HG03457 (cell line): ENCODE measurements around the gene SERPINB1.
"Not testable (repeated sequence)": the region's sequence is repeated elsewhere in the genome, so short reads cannot be mapped to it uniquely, and the experiment has no call there.

Source experiments
- ATAC-seq: cut with Tn5 transposase; IDR thresholded peaks from one replicate; pipeline ENCODE4 v1.9.1; 2021; ENCODE audit warnings: moderate number of reproducible peaks; ENCODE audit not compliant: unreplicated experiment

The SERPINB1 gene

DNA sequence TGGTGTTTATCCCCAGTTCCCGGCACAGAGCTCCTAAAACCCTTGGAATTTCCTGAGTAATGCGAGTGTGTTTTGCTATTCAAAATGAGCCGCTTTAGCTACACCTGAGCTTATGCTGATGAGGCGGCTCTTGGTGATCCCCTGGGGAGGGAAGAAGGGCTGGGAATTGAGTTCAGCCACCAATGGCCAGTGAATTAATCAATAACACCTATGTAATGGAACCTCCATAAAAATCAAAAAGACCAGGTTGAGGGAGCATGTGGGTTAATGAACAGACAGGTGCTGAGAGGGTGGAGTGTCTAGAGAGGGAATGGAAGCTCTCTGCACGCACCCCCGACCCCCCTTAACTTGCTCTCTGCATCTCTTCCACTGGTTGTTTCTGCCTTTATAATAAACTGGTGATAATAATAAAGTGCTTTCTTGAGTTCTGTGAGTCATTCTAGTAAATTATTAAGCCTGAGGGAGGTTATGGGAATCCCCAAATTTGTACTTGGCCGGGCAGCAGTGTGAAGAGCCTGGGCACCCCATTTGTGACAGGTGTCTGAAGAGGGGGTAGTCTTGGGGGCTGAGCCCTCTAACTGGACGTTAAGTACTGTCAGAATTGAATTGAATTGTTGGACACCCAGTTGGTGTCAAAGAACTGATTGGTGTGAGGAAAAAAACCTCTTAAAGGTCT, 24.6 kb upstream of the SERPINB1 start:
- peak; percentile 35 for ATAC-seq

DNA sequence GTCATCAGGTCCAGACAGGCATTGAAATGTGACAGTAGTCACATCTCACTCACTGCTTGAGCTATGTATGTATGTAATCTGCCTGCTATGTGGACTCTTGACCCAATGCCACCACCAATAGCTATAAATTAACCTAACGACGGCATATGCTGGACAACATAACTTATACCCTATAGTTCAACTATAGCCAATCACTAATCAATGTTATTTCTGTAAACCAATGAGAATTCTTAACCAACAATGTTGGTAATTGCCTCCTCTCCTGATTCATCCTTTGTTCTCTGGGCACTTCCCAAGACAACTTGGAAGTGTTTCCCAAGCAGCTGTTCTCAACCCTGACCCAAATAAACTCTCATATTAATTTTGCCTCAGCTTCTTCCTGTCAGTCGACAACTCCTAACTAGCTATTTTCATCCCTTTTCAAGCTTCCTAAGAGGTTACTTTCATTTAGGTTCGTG, 24.1 kb upstream of the SERPINB1 start:
- ATAC-seq = no peak

DNA sequence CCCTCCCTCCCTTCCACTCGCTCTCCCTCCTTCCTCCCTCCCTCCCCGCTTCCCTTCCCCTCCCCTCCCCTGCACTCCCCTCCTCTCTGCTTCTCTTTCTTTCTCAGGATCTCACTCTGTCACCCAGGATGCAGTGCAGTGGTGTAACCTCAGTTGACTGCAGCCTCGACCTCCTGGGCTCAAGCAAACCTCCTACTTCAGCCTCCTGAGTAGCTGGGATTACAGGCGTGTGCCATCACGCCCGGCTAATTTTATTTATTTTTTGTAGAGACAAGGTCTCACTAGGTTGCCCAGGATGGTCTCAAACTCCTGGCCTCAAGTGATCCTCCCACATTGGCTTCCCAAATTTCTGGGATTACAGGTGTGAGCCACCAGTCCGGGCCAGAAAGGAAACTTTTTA, 23.6 kb upstream of the SERPINB1 start:
- ATAC-seq = no peak

DNA sequence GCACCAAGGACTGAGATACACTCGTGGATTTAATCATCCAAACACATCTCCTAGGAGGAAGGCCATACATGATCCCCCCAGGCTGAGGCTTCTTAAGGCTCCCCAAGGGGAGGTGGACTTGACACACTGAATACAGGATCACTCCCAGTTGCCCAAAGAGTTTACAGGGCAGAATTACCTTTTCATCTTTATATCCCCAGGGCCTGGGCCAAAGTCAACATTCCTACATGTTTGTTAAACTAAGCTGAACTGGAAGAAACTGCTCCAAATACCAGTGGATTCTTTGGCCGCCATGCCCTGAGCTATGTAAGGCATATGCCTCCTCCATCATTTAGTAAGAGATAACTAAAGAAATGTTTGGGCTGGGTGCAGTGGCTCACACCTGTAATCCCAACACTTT, 22.2 kb upstream of the SERPINB1 start:
- no peak for ATAC-seq

DNA sequence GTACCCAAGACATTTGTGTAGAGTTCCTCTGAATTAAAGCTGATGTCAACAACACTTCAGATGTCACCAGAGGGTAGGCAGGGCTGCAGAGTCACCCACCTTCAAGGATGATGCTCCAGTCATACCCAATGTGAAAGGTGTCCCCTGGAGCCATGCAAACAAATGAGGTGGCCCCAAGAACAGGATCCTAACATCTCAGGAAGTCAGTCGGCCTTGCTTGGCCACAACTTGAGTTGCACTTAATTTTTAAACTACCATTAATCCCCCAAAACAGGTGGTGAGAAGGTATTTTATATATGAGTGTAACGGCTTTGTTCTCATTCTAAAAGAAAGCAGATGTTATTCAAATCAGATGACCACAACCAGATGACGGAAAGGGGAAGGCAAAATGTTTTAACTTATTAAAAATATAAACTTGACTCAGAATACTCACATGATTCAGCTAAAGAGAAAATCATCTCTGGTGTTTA, 21.1 kb upstream of the SERPINB1 start:
- peak; percentile 39 for ATAC-seq

DNA sequence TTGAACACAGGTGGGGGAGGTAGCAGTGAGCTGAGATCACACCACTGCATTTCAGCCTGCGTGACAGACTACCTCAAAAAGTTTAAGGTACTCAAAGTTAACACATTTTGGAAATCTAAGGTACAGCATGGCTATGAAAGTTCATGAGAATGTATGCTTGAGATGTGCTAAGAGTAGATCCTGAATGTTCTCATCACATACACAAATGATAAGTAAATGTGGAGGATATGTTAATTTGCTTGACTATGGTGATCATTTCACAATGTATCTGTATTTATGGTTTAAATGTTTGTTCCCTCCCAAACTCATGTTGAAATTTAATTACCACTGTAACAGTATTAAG, 20.1 kb upstream of the SERPINB1 start:
- no peak for ATAC-seq

DNA sequence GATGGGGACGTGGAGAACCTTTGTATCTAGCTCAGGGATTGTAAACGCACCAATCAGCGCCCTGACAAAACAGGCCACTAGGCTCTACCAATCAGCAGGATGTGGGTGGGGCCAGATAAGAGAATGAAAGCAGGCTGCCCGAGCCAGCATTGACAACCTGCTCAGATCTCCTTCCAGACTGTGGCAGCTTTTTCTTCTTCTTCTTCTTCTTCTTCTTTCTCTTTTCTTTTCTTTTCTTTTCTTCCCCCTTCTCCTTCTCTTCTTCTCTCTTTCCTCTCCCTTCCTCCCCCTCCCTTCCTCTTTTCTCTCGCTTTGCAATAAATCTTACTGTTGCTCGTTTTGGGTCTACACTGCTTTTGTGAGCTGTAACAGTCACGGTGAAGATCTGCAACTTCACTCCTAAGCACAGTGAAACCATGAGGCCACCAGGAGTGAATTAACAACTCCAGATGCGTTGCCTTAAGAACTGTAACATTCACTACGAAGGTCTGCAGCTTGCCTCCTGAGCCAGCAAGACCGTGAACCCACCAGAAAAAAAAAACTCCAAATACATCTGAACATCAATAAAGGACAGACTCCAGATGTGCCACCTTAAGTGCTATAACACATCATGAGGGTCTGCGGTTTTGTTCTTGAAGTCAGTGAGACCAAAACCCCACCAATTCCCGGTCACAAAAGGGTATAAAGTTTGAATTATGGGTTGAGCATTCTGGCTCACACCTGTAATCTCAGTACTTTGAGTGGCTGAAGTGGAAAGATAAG, 19.6 kb upstream of the SERPINB1 start:
- no peak for ATAC-seq

DNA sequence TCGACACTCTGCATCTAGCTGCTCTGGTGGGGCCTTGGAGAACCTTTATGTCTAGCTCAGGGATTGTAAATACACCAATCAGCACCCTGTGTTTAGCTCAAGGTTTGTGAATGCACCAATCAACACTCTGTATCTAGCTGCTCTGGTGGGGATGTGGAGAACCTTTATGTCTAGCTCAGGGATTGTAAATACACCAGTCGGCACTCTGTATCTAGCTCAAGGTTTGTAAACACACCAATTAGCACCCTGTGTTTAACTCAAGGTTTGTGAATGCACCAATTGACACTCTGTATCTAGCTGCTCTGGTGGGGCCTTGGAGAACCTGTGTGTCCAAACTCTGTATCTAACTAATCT, 19.0 kb upstream of the SERPINB1 start:
- not testable (repeated sequence) for ATAC-seq

DNA sequence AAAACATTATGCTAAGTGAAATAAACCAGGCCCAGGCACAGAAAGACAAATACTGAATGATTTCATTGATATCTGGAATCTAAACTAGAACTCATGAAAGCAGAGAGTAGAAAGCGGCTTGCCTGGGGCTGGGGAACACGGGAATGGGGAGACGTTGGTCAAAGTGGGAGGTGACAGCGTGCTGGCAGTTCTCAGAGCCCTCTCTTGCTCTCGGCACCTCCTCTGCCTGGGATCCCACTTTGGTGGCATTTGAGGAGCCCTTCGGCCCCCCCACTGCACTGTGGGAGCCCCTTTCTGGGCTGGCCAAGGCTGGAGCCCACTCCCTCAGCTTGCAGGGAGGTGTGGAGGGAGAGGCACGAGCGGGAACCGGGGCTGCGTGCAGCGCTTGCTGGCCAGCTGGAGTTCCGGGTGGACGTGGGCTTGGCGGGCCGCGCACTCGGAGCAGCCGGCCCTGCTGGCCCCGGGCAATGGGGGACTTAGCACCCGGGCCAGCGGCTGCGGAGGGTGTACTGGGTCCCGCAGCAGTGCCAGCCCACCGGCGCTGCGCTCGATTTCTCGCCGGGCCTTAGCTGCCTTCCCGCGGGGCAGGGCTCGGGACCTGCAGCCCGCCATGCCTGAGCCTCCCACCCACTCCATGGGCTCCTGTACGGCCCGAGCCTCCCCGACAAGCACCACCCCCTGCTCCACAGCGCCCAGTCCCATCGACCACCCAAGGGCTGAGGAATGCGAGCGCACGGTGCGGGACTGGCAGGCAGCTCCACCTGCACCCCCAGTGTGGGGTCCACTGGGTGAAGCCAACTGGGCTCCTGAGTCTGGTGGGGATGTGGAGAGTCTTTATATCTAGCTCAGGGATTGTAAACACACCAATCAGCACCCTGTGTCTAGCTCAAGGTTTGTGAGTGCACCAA, 18.4 kb upstream of the SERPINB1 start:
- ATAC-seq = not testable (repeated sequence)

DNA sequence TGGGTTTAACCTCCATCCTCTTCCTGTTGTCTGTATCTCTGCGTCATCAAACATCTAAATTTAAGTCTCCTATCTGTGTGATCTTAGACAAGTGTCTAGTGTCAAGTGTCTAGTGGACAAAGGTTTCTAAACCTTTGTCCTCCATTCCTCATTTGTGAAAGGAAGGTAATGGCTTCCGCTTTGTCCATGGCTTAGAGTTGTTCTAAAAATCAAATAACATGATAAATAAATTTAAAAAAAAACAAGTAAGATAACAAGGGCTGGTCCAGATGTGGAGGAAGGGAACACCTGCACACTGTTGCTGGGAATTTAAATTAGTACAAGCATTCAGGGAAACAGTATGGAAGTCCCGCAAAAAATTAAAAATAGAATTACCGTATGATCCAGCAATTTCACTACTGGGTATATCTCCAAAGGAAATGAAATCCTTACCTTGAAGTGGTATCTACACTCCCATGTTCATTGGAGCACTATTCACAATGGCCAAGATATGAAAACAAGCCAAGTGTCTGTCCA, 17.6 kb upstream of the SERPINB1 start:
- no peak for ATAC-seq

DNA sequence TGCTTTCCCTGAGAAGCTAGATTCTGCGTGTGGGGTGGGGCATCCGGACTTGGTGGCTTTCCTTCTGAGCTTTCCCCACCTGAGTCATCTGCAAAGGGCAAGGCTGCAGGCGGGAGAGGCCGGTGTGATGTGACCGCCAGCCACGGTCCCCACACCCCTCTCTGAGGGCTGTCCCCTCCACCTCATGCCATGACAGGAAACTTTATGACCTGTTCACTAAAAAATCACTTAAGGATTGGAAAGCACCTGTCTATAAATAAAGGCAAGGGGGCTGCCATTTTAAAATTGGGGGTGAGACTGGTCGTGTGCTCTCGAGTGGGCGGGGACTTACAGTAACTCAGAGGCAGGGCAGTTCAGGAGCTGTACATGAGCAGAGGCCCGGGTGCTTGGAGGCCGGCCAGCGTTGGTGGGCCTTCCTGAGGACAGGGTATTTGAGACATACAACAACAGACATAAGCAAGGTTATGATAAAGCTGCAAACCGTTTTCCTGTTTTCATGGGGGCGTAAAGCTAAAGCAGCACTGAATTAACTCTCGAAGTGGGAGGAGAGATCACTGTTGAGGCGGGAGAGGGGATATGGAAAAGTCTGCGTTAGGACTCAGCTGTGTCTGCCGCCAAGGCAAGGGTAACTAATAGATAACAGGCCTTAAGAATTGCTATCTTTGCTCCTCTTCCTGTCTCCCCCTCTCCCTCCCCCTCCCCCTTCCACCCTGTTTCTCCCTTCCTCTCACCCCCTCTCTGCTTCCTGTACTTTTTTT, 16.1 kb upstream of the SERPINB1 start:
- ATAC-seq = peak; percentile 48

DNA sequence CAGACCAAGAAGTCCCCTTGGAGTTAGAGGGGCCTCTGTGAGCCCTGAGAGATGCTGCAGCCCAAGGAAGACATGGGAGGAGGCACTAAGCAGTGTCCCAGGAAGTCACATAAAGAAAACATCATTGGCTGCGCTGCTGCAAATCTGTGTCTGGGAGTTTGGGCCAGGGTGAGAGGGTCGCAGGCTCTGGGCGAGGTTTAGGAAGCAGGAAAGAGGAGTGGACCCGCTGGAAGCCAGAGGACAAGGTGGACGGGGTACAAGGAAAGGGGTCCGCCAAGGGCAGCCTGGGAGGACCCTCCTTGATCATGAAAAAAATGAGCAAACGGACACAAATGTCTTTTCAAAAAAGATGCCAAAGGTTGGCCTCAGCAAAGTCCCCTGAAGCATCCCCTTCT, 15.5 kb upstream of the SERPINB1 start:
- no peak for ATAC-seq

DNA sequence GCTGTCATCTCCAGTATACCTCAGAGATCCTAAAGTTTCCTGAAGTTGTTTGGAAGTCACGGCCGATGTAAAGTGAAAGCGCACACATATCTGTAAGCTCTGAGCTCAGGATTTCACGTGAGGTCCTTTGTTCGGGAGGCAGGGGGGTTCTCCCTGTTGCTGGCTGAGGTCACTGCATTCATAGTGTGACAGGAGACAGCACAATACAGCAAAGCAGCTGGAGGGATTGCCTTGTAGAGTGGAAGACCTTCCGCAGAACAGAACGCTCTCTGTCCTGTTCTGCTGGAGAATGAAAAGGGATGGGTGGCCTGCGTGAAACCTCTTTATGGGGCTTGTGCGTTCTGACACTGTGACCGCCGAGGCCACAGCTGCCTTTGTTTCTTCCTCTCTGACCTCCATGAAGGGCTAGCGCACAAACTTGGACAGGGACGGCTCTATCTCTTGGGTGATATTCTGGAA, 13.4 kb upstream of the SERPINB1 start:
- ATAC-seq = no peak

DNA sequence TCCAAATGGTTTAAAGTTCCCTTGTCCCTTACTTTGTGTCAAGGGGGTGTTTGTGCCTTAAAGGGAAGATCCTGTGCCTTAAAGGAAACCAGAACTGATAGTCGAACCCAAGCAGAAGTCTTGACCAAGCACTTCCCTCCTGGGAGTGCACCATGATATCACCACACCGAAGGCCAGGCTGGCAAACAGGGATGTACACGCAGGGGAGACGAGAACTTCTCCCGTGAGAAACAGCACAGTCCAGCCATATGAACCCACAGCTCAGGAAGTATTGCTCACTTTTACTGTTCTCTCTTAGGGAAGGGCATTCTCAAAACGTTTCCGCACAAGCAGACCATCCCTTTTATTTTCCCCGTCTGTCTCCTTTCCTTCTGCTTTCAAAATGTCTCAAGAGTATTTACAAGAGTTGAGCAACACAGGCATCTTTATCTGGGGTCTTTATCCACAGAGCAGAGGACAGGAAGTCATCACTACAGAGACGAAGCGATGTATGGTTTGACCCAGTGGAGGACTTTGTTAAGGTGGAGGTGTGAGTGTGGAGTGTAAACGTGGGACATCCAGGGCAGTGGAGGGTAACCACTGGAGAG, 12.8 kb upstream of the SERPINB1 start:
- no peak for ATAC-seq

DNA sequence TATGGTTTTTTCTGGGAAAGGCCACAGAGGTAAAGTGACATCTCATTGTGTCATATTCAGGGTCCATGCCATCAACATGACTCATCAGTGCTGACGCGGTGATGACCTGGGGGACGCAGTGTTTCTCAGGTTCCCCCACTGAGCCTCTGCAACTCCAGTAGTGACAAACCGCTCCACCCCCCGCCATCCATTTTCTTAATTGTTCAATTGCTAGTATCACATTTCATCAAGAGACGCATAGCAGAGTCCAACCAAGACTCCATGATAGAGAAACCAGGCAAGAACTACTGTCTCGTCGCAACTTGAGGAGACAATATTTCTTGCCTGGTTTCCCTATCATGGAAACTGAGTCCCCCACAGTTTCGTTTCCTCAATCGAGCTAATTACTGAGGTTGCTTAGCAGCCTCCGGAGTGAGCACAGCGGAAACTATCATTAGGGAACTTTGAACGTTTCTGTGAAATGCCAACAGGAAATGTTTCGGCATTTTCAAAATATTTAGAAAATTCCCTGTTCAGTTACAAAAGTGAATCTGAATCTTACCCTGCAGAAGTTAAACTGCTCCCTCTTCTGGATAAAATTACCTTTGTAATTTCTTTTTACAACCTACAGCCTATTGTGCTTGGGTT, 12.2 kb upstream of the SERPINB1 start:
- ATAC-seq = no peak

DNA sequence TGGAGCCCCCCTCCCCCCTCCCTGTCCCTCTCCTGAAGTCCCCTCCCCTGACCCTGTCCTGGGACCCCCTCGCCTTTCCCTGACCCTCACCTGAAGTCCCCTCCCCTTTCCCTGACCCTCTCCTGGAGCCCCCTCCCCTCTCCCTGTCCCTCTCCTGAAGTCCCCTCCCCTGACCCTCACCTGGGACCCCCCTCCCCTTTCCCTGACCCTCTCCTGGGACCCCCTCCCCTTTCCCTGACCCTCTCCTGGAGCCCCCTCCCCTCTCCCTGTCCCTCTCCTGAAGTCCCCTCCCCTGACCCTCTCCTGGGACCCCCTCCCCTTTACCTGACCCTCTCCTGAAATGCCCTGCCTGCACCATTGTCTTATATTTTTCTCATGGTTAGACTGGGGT, 11.7 kb upstream of the SERPINB1 start:
- not testable (repeated sequence) for ATAC-seq

DNA sequence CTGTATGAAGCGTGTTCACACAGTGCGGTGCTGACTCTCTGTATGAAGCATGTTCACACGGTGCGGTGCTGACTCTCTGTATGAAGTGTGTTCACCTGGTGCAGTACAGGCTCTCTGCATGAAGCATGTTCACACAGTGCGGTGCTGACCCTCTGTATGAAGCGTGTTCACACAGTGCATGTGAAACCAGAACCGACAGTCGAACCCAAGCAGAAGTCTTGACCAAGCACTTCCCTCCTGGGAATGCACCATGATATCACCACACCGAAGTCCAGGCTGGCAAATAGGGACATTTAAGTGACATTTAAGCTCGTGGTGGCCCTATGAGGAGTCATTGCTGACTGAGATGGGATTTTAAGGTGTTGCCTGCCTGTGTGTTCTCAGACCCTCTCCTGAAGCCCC, 11.3 kb upstream of the SERPINB1 start:
- ATAC-seq = no peak

DNA sequence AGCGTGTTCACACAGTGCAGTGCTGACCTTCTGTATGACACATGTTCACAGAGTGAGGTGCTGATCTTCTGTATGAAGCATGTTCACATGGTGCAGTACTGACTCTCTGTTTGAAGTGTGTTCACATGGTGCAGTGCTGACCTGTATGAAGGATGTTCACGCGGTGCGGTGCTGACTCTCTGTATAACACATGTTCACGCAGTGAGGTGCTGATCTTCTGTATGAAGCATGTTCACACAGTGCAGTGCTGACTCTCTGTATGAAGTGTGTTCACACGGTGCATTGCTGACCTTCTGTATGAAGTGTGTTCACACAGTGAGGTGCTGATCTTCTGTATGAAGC, 10.8 kb upstream of the SERPINB1 start:
- ATAC-seq = no peak

DNA sequence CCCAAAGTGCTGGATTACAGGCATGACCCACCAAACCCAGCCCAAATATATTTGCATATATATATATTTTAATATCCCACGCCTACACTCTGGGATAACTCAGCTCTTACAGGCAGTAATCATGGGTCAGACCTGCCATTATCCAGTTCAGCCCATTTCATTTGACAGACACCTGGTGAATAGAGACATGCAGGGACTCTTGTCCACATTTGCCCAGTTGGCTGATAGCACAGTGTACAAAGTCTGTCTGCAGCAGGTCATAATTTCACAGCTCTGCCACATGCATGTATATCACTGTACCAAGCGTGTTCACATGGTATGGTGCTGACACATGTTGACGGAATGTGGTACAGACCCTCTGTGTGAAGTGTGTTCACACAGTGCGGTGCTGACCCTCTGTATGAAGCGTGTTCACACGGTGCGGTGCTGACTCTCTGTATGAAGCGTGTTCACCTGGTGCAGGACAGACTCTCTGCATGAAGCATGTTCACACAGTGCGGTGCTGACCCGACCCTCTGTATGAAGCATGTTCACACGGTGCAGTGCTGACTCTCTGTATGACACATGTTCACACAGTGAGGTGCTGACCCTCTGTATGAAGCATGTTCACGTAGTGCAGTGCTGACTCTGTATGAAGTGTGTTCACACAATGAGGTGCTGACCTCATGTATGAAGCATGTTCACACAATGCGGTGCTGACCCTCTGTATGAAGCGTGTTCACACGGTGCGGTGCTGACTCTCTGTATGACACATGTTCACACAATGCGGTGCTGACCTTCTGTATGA, 10.3 kb upstream of the SERPINB1 start:
- no peak for ATAC-seq
